Gastrocnemius medialis (tissue), 4 donors: Measurements from ENCODE around the gene CCDC192. TPM values are rescaled to one million over a fixed set of nuclear protein-coding genes. Genes with fewer than 3 reads are reported as not detected.

ENCODE experiments used
- ATAC-seq, 2 donors: fragments of 150-250 bp; one replicate each; pipeline ENCODE4 v1.9.1; 2016
- DNase-seq, 2 donors: peaks; one replicate each; pipeline ENCODE4 v3.0.0-alpha.2; 2019
- H3K27ac ChIP-seq, 4 donors: fragments of 200-600 bp; sonication (generic); 1 replicate in 1 of 4; 2 replicates in 3 of 4; pipeline ENCODE4 v1.5.1; 2016 to 2018; ENCODE audit warnings: mild to moderate bottlenecking in 2 of 4, moderate library complexity in 1 of 4
- H3K27me3 ChIP-seq, 3 donors: fragments of 200-600 bp; sonication (generic) in 2 of 3; 1 replicate in 1 of 3; 2 replicates in 2 of 3; pipeline versions ENCODE4 v1.5.1 to v1.6.0; 2016 to 2019; ENCODE audit warnings: mild to moderate bottlenecking in 1 of 3, moderate library complexity in 1 of 3
- H3K36me3 ChIP-seq, 2 donors: fragments of 200-600 bp; sonication (generic) in 1 of 2; one replicate each; pipeline ENCODE4 v1.5.1; 2017 to 2018
- H3K4me1 ChIP-seq, 2 donors: fragments of 200-600 bp; sonication (generic) in 1 of 2; one replicate each; pipeline ENCODE4 v1.5.1; 2016 to 2017; ENCODE audit warnings: mild to moderate bottlenecking in 2 of 2
- H3K4me3 ChIP-seq, 4 donors: fragments of 200-600 bp; sonication (generic) in 3 of 4; 1 replicate in 1 of 4; 2 replicates in 3 of 4; pipeline ENCODE4 v1.5.1; 2016 to 2019; ENCODE audit warnings: mild to moderate bottlenecking in 2 of 4
- H3K9me3 ChIP-seq, 3 donors: fragments of 200-600 bp; sonication (generic) in 2 of 3; 1 replicate in 1 of 3; 2 replicates in 2 of 3; pipeline ENCODE4 v1.5.1; 2016 to 2019
- CTCF ChIP-seq, 5 experiments: fragments of 450-650 bp in 3 of 5; fragments of 200-600 bp in 2 of 5; sonication (generic) in 2 of 5; IDR thresholded peaks in 4 of 5; conservative IDR thresholded peaks in 1 of 5; 1 replicate in 4 of 5; 2 replicates in 1 of 5; pipeline ENCODE4 v1.5.1; 2016 to 2019; ENCODE audit warnings: antibody characterized with exemption in 5 of 5, mild to moderate bottlenecking in 3 of 5, moderate library complexity in 3 of 5
- POLR2A ChIP-seq, 2 donors: fragments of 450-650 bp; IDR thresholded peaks; one replicate each; pipeline ENCODE4 v1.6.1; 2017; ENCODE audit warnings: antibody characterized with exemption in 2 of 2, mild to moderate bottlenecking in 2 of 2, moderate library complexity in 2 of 2
- in situ Hi-C, 4 donors: fragments of 200-750 bp; cut with MboI; loops; one replicate each; pipeline versions ENCODE4 v1.15.0 to v1.8.0; 2017; ENCODE audit warnings: low sequenced_read_pairs in 4 of 4
- intact Hi-C: fragments of 100-400 bp; cut with DNase I; formaldehyde crosslinking; loops from one replicate; pipeline ENCODE4 v1.15.1; 2023; ENCODE audit warnings: low total_unique reads
- total RNA-seq, 4 donors: library from RNA; depleted of rRNA; stranded (reverse); fragments of >200 nt; gene quantifications; one replicate each; pipeline versions ENCODE4 v1.1.0 to v1.2.3, GENCODE V29; 2016

Gene CCDC192
- total RNA-seq, 4 donors from 2014 or later: not detected

GRCh38 chr5:127810707-127811490 lies 107.7 kb downstream of the CCDC192 start:
- no peaks in the 10 kb centered on the region for H3K27me3 ChIP-seq
- no peak for TF ChIP-seq POLR2A (IDR thresholded peaks at IDR 0.05)
- TF ChIP-seq CTCF (IDR thresholded peaks at IDR 0.05 in 4 of 5, conservative IDR thresholded peaks at IDR 0.05 in 1 of 5): no peak
- no peak overlapping the region for H3K4me3 ChIP-seq
- H3K27ac ChIP-seq: no peak overlapping the region
- DNase-seq (no peak), ATAC-seq (no peak)
- H3K9me3 ChIP-seq: no peaks in the 10 kb centered on the region
- no peaks in the 10 kb centered on the region for H3K36me3 ChIP-seq
- in situ Hi-C loops (no loop called here), intact Hi-C loops (no loop called here)
- H3K4me1 ChIP-seq: peaks cover 0 to 12% of the 10 kb centered on the region in 2 donors

DNA sequence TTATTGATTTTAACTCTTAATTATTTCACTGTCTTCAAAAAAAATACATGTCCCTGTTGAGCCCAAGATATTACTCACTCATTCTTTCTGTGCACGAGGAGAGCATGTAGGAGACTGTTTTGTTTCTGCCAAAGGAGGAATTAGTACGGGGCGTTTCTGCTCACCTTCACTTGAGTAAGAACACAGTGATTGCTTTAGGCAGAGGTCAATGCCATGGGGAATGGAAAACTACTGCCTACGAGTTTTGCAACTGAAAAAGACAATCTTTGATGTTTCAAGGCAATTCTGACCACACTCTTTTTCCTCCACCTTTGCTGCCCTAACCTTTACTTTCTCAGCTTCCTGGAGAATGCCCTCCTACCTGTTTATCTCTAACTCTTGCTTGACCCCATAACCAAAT lies 109.4 kb downstream of the CCDC192 start:
- peaks cover 0 to 12% of the 10 kb centered on the region in 2 donors for H3K4me1 ChIP-seq
- DNase-seq: no peak

DNA sequence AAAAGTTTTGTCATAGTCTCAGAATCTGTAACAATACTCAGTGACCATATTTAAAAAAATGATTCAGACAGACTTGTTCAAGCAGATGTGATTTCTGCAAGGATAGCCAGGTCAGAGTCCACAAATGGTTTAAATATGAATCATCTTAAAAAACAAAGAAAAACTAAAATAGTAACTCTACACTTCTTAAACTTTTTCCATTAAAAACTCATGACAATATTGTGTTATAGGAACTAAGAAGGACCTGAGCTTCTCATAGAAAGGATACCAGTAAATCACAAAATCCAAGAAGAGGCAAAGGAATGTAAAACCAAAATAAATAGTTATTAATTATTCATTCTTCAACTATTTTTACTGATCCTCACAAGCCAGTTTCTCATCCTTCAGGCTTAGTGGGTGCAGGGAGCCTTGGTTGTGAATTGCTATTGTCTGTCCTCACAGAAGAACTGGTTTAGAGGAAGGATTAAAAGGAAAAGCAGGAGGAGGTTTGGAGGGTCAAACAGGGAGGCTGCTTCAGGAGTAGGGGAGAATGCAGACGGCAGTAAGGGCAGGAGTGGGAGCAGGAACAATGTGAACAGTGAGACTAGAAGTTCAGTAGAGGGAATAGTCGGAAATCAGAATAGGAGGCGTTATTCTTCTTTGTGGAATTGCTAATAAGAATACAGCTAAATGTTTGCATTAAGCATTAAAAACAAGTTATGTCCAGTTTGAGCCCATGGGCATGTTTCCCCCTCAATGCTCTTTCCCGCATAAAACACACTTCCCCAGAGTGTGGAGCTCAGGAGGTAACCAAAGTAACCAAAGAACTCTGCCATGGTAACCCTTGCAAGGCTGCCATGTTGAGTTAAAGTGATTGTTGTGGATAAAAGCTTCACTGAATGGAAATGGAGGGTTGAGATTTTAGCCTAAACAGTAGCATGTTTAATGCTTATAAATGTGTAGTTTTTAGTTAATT lies 110.7 kb downstream of the CCDC192 start:
- Histone ChIP-seq H3K4me1 (peaks cover 0 to 12% of the 10 kb centered on the region in 2 donors), H3K9me3 (no peaks in the 10 kb centered on the region), H3K27ac (no peak overlapping the region), H3K4me3 (no peak overlapping the region), H3K27me3 (no peaks in the 10 kb centered on the region), H3K36me3 (no peaks in the 10 kb centered on the region)
- in situ Hi-C loops: no loop called here
- no peak for DNase-seq
- TF ChIP-seq POLR2A (IDR thresholded peaks at IDR 0.05): no peak
- no peak for TF ChIP-seq CTCF (IDR thresholded peaks at IDR 0.05 in 4 of 5, conservative IDR thresholded peaks at IDR 0.05 in 1 of 5)
- ATAC-seq: no peak
- intact Hi-C loops: no loop called here

More for the DNA sequence above, 109.4 kb downstream of the CCDC192 start:
- no peak overlapping the region for H3K4me3 ChIP-seq
- H3K36me3 ChIP-seq: no peaks in the 10 kb centered on the region
- ATAC-seq: no peak
- intact Hi-C loops: no loop called here
- in situ Hi-C loops: no loop called here
- TF ChIP-seq POLR2A (IDR thresholded peaks at IDR 0.05) (no peak), CTCF (IDR thresholded peaks at IDR 0.05 in 4 of 5, conservative IDR thresholded peaks at IDR 0.05 in 1 of 5) (no peak)
- no peak overlapping the region for H3K27ac ChIP-seq
- H3K27me3 ChIP-seq: no peaks in the 10 kb centered on the region
- H3K9me3 ChIP-seq: no peaks in the 10 kb centered on the region

DNA sequence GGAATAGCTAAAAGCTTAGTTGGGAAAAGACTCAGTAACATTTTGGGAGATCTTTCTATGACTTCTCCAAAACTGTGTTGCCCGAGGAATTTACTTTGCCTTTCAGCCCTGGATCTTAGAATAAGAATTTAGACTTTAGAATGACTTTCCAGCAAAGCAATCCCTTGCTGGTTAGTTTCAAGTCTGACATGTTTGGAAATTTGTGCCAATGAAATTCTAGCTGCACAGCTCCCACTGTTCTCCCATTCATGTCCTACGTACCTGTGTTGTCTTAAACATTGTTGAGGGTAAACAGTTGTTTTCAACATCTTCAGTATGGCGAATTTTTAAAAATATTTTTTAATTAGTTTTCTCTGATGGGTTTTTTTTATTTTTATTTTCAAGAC lies 111.4 kb downstream of the CCDC192 start:
- in situ Hi-C loops: no loop called here
- peaks cover 0 to 8% of the 10 kb centered on the region in 2 donors for H3K4me1 ChIP-seq
- intact Hi-C loops: no loop called here

More for the DNA sequence above, 111.4 kb downstream of the CCDC192 start:
- no peak overlapping the region for H3K27ac ChIP-seq
- no peak for ATAC-seq
- DNase-seq: no peak
- H3K4me3 ChIP-seq: no peak overlapping the region
- H3K36me3 ChIP-seq: no peaks in the 10 kb centered on the region
- H3K27me3 ChIP-seq: no peaks in the 10 kb centered on the region
- no peaks in the 10 kb centered on the region for H3K9me3 ChIP-seq
- TF ChIP-seq POLR2A (IDR thresholded peaks at IDR 0.05): no peak
